Breast epithelium (tissue), 4 donors: Measurements from ENCODE around the gene GGT1. TPM values are rescaled to one million over a fixed set of nuclear protein-coding genes. Genes with fewer than 3 reads are reported as not detected.
"Not testable (repeated sequence)": the region's sequence is repeated elsewhere in the genome, so short reads cannot be mapped to it uniquely, and the experiment has no call there.

Source experiments
- DNase-seq, 2 donors: peaks; one replicate each; pipeline ENCODE4 v3.0.0-alpha.2; 2019; ENCODE audit warnings: low spot score in 2 of 2
- H3K27ac ChIP-seq, 2 donors: fragments of 200-600 bp; sonication (generic) in 1 of 2; one replicate each; pipeline ENCODE4 v1.5.1; 2016 to 2019; ENCODE audit warnings: mild to moderate bottlenecking in 1 of 2
- H3K27me3 ChIP-seq, 2 donors: fragments of 200-600 bp; sonication (generic) in 1 of 2; one replicate each; pipeline versions ENCODE4 v1.5.1 to v1.6.0; 2017 to 2019; ENCODE audit warnings: control low read depth in 1 of 2, mild to moderate bottlenecking in 1 of 2
- H3K36me3 ChIP-seq: fragments of 200-600 bp; one replicate; pipeline ENCODE4 v1.5.1; 2019
- H3K4me1 ChIP-seq, 2 donors: fragments of 200-600 bp; sonication (generic); one replicate each; pipeline ENCODE4 v1.5.1; 2016 to 2019; ENCODE audit warnings: control low read depth in 1 of 2
- H3K4me3 ChIP-seq, 3 donors: fragments of 200-600 bp; sonication (generic); 1 replicate in 2 of 3; 2 replicates in 1 of 3; pipeline ENCODE4 v1.5.1; 2016 to 2019; ENCODE audit warnings: mild to moderate bottlenecking in 3 of 3, moderate library complexity in 2 of 3
- H3K9me3 ChIP-seq, 2 donors: fragments of 200-600 bp; sonication (generic) in 1 of 2; one replicate each; pipeline ENCODE4 v1.5.1; 2016 to 2019; ENCODE audit warnings: control low read depth in 1 of 2
- CTCF ChIP-seq, 3 donors: fragments of 450-650 bp; IDR thresholded peaks; one replicate each; pipeline ENCODE4 v1.5.1; 2016 to 2017; ENCODE audit warnings: antibody characterized with exemption in 3 of 3, mild to moderate bottlenecking in 3 of 3, moderate library complexity in 3 of 3
- POLR2A ChIP-seq: fragments of 450-650 bp; IDR thresholded peaks from one replicate; pipeline ENCODE4 v1.6.1; 2016; ENCODE audit warnings: antibody characterized with exemption, mild to moderate bottlenecking, moderate library complexity
- POLR2AphosphoS5 ChIP-seq, 3 donors: sonication (generic); formaldehyde crosslinking; IDR thresholded peaks; one replicate each; pipeline ENCODE4 v1.6.1; 2017; ENCODE audit warnings: antibody characterized with exemption in 3 of 3
- intact Hi-C: fragments of 100-400 bp; cut with DNase I; formaldehyde crosslinking; loops from one replicate; pipeline ENCODE4 v1.15.1; 2023; ENCODE audit warnings: low total_unique reads
- total RNA-seq, 3 donors: library from RNA; depleted of rRNA; stranded (reverse); fragments of >200 nt; gene quantifications; one replicate each; pipeline ENCODE4 v1.1.0, GENCODE V29; 2016

GGT1 gene
- total RNA-seq, 3 donors from 2014 or later, result 3.4 to 8.5 (median 4.6) TPM

GRCh38 chr22:24595863-24596262, 7.1 kb upstream of the GGT1 start:
- H3K9me3 ChIP-seq, result no peaks in the 10 kb centered on the region
- no peaks in the 10 kb centered on the region for H3K36me3 ChIP-seq
- TF ChIP-seq POLR2AphosphoS5 (IDR thresholded peaks at IDR 0.05), result no peak
- no peak for TF ChIP-seq POLR2A
- TF ChIP-seq CTCF (IDR thresholded peaks at IDR 0.05), result no peak
- peaks cover 6 to 25% of the 10 kb centered on the region in 2 donors for H3K4me1 ChIP-seq
- no peak for DNase-seq
- intact Hi-C loops, result no loop called here
- peak overlapping the region; percentile 34 to 82 for H3K27ac ChIP-seq
- H3K4me3 ChIP-seq, result no peak overlapping the region
- H3K27me3 ChIP-seq, result no peaks in the 10 kb centered on the region

- H3K9me3 ChIP-seq, H3K36me3 ChIP-seq, H3K4me3 ChIP-seq, DNase-seq, H3K27ac ChIP-seq, H3K27me3 ChIP-seq, intact Hi-C loops: not testable (repeated sequence)
- peaks cover 6 to 21% of the 10 kb centered on the region in 2 donors for H3K4me1 ChIP-seq
These were observed 5.9 kb upstream of the GGT1 start for GRCh38 chr22:24597076-24597475.

GRCh38 chr22:24599514-24599913, 3.5 kb upstream of the GGT1 start:
- Histone ChIP-seq H3K4me1 (peaks cover 6% of the 10 kb centered on the region in 2 donors), H3K4me3 (no peak overlapping the region), H3K27ac (peak overlapping the region; percentile 33 to 38), H3K9me3 (no peaks in the 10 kb centered on the region), H3K27me3 (no peaks in the 10 kb centered on the region), H3K36me3 (no peaks in the 10 kb centered on the region)
- DNase-seq, result no peak
- intact Hi-C loops, result no loop called here
- TF ChIP-seq CTCF (IDR thresholded peaks at IDR 0.05) (no peak), POLR2A (no peak), POLR2AphosphoS5 (IDR thresholded peaks at IDR 0.05) (no peak)

- H3K9me3 ChIP-seq, H3K27me3 ChIP-seq, H3K4me3 ChIP-seq, H3K36me3 ChIP-seq, DNase-seq, H3K4me1 ChIP-seq, intact Hi-C loops: not testable (repeated sequence)
- H3K27ac ChIP-seq, result peak overlapping the region; percentile 33 to 38
These were observed 2.9 kb upstream of the GGT1 start for GRCh38 chr22:24599958-24600715.

- H3K9me3 ChIP-seq, result no peaks in the 10 kb centered on the region
- DNase-seq, result no peak
- no peak overlapping the region for H3K4me3 ChIP-seq
- no peaks in the 10 kb centered on the region for H3K4me1 ChIP-seq
- TF ChIP-seq POLR2AphosphoS5 (IDR thresholded peaks at IDR 0.05) (no peak), POLR2A (no peak), CTCF (IDR thresholded peaks at IDR 0.05) (no peak)
- no peaks in the 10 kb centered on the region for H3K27me3 ChIP-seq
- intact Hi-C loops, result no loop called here
- no peak overlapping the region for H3K27ac ChIP-seq
- no peaks in the 10 kb centered on the region for H3K36me3 ChIP-seq
These were observed 1.5 kb upstream of the GGT1 start for GRCh38 chr22:24601217-24602104.

GRCh38 chr22:24602105-24602749, 766 bp upstream of the GGT1 start:
- H3K9me3 ChIP-seq, intact Hi-C loops, H3K4me3 ChIP-seq, H3K4me1 ChIP-seq, DNase-seq, H3K27ac ChIP-seq, H3K36me3 ChIP-seq, H3K27me3 ChIP-seq: not testable (repeated sequence)

GRCh38 chr22:24603770-24604629, 1.0 kb downstream of the GGT1 start:
- H3K36me3 ChIP-seq, H3K4me1 ChIP-seq, H3K27me3 ChIP-seq, DNase-seq, intact Hi-C loops, H3K9me3 ChIP-seq: not testable (repeated sequence)
- peak overlapping the region; percentile 1 to 41 (median 20) for H3K4me3 ChIP-seq
- H3K27ac ChIP-seq, result peak overlapping the region; percentile 59 to 60

GRCh38 chr22:24606340-24606739, 3.3 kb downstream of the GGT1 start:
- intact Hi-C loops, result not testable (repeated sequence)

More at GRCh38 chr22:24606340-24606739, 3.3 kb downstream of the GGT1 start:
- not testable (repeated sequence) for H3K4me1 ChIP-seq, H3K4me3 ChIP-seq, DNase-seq, H3K27me3 ChIP-seq, H3K36me3 ChIP-seq, H3K27ac ChIP-seq, H3K9me3 ChIP-seq
